Panc1 (cell line): ENCODE results near the gene C12orf56. TPM values are rescaled to one million over a fixed set of nuclear protein-coding genes. Genes with fewer than 3 reads are reported as not detected.
"Not testable (repeated sequence)": the region's sequence is repeated elsewhere in the genome, so short reads cannot be mapped to it uniquely, and the experiment has no call there.

Experiments
- ATAC-seq: fragments of 200-7000 bp; cut with Tn5 transposase; 2 replicates; pipeline ENCODE4 v1.9.1; 2020; ENCODE audit warnings: mild to moderate bottlenecking, moderate library complexity
- BruUV-seq: library from RNA; stranded (reverse); fragments of 400-500 nt; replicated peaks from 2 replicates; lab custom pipeline; 2021; lab: Mats Ljungman, UMichigan
- CTCF ChIA-PET: fragments of 300-600 bp; sonication (Branson Sonifier 250); formaldehyde crosslinking; loops from one replicate; lab custom pipeline; 2022; ENCODE audit warnings: antibody characterized with exemption; lab: Charles Lee
- POLR2A ChIA-PET: fragments of 300-600 bp; sonication (Branson Sonifier 250); formaldehyde crosslinking; loops from one replicate; lab custom pipeline; 2022; ENCODE audit warnings: antibody characterized with exemption; lab: Charles Lee
- DNase-seq: peaks from one replicate; pipeline ENCODE4 v3.0.0-alpha.2; 2010; ENCODE audit warnings: low read depth, low spot score
- H3K27ac ChIP-seq: 2 replicates; pipeline ENCODE4 v1.5.1; 2011; ENCODE audit warnings: mild to moderate bottlenecking, low read length, inconsistent platforms
- H3K27me3 ChIP-seq: fragments of 200-500 bp; sonication (Bioruptor generic); 2 replicates; pipeline ENCODE4 v1.6.0; 2014; ENCODE audit warnings: low read length, inconsistent platforms; ENCODE audit not compliant: control insufficient read depth, insufficient read depth
- H3K36me3 ChIP-seq: fragments of 200-500 bp; sonication (Bioruptor generic); 2 replicates; pipeline ENCODE4 v1.5.1; 2014; ENCODE audit warnings: inconsistent platforms, mild to moderate bottlenecking, low read length, moderate library complexity; ENCODE audit not compliant: control insufficient read depth, insufficient read depth
- H3K4me1 ChIP-seq: 2 replicates; pipeline ENCODE4 v1.5.1; 2011; ENCODE audit warnings: inconsistent platforms, mild to moderate bottlenecking, low read length, moderate library complexity; ENCODE audit not compliant: control insufficient read depth, insufficient read depth
- H3K4me3 ChIP-seq, 2 experiments: 2 replicates each; pipeline ENCODE4 v1.5.1; 2011 to 2012; ENCODE audit warnings: low read depth in 2 of 2, low read length in 2 of 2, mild to moderate bottlenecking in 2 of 2, inconsistent platforms in 1 of 2, moderate library complexity in 1 of 2
- H3K9me3 ChIP-seq: fragments of 200-500 bp; sonication (Bioruptor generic); 2 replicates; pipeline ENCODE4 v1.5.1; 2014; ENCODE audit warnings: low read depth, mild to moderate bottlenecking, inconsistent platforms, low read length, moderate library complexity; ENCODE audit not compliant: control insufficient read depth, insufficient read depth
- POLR2AphosphoS5 ChIP-seq: IDR thresholded peaks from 2 replicates; pipeline ENCODE4 v1.6.1; 2012; ENCODE audit warnings: mild to moderate bottlenecking, low read depth, low read length, moderate library complexity
- SIN3A ChIP-seq: IDR thresholded peaks from 2 replicates; pipeline ENCODE4 v1.6.1; 2012; ENCODE audit warnings: low read depth, mild to moderate bottlenecking, low read length, moderate library complexity, borderline replicate concordance; ENCODE audit not compliant: insufficient read depth
- TCF7L2 ChIP-seq: IDR thresholded peaks from 2 replicates; pipeline ENCODE4 v1.6.1; 2011; ENCODE audit warnings: mild to moderate bottlenecking, low read depth, low read length, inconsistent platforms
- in situ Hi-C: cut with HindIII; loops from 2 replicates; pipeline ENCODE4 v1.10.0; 2016; ENCODE audit warnings: low sequenced_read_pairs, low pct_unique_long_range_greater_than_20kb
- intact Hi-C: fragments of 100-400 bp; cut with micrococcal nuclease; formaldehyde crosslinking; loops from one replicate; pipeline ENCODE4 v1.10.0; 2022; ENCODE audit not compliant: unreplicated experiment
- total RNA-seq: library from RNA; stranded (reverse); gene quantifications from one replicate; pipeline ENCODE4 v1.2.1, GENCODE V29; 2021; ENCODE audit not compliant: unreplicated experiment
- TF ChIP-seq, protein P1 (sequence below): fragments of 450-650 bp; IDR thresholded peaks from 2 replicates; pipeline ENCODE4 v1.5.1; 2017; ENCODE audit warnings: mild to moderate bottlenecking
- TF ChIP-seq, protein P2 (sequence below), 2 experiments: IDR thresholded peaks; 2 replicates each; pipeline ENCODE4 v1.6.1; 2011 to 2012; ENCODE audit warnings: low read depth in 2 of 2, control low read depth in 1 of 2, low read length in 1 of 2, mild to moderate bottlenecking in 1 of 2, moderate library complexity in 1 of 2; ENCODE audit not compliant: insufficient read depth in 1 of 2

The C12orf56 gene
- total RNA-seq, 1 experiment from 2014 or later: 2.8 TPM

DNA sequence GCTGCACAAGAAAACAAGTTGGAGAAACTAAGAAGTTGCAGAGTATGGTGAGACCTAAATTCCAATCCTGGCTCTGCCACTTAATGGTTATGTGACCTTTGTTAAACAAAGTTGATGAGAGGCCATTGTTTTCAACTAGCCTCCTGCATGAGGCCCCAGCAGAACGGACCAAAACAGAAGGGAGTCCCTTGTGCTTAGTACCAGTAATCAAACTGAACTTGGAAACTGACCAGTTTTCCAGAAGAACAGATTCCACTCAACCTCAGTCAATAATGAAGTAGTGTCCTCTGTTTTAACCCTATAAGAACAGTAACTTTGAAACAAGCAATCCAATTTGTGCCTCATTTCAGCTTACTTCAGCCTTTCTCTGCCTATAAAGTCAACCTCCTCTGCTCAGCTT lies 69.9 kb downstream of the C12orf56 start:
- no TSS peak for BruUV-seq
- in situ Hi-C loops: no loop called here
- DNase-seq (no peak), ATAC-seq (no peak)
- no peaks in the 10 kb centered on the region for H3K4me1 ChIP-seq
- intact Hi-C loops: no loop called here
- no peaks in the 10 kb centered on the region for H3K9me3 ChIP-seq
- ChIA-PET CTCF (no interaction called here), POLR2A (no interaction called here)
- no peaks in the 10 kb centered on the region for H3K27me3 ChIP-seq
- H3K36me3 ChIP-seq: no peaks in the 10 kb centered on the region
- no peak overlapping the region for H3K4me3 ChIP-seq
- TF ChIP-seq, protein P1, sequence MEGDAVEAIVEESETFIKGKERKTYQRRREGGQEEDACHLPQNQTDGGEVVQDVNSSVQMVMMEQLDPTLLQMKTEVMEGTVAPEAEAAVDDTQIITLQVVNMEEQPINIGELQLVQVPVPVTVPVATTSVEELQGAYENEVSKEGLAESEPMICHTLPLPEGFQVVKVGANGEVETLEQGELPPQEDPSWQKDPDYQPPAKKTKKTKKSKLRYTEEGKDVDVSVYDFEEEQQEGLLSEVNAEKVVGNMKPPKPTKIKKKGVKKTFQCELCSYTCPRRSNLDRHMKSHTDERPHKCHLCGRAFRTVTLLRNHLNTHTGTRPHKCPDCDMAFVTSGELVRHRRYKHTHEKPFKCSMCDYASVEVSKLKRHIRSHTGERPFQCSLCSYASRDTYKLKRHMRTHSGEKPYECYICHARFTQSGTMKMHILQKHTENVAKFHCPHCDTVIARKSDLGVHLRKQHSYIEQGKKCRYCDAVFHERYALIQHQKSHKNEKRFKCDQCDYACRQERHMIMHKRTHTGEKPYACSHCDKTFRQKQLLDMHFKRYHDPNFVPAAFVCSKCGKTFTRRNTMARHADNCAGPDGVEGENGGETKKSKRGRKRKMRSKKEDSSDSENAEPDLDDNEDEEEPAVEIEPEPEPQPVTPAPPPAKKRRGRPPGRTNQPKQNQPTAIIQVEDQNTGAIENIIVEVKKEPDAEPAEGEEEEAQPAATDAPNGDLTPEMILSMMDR: no peak
- TF ChIP-seq, protein P2, sequence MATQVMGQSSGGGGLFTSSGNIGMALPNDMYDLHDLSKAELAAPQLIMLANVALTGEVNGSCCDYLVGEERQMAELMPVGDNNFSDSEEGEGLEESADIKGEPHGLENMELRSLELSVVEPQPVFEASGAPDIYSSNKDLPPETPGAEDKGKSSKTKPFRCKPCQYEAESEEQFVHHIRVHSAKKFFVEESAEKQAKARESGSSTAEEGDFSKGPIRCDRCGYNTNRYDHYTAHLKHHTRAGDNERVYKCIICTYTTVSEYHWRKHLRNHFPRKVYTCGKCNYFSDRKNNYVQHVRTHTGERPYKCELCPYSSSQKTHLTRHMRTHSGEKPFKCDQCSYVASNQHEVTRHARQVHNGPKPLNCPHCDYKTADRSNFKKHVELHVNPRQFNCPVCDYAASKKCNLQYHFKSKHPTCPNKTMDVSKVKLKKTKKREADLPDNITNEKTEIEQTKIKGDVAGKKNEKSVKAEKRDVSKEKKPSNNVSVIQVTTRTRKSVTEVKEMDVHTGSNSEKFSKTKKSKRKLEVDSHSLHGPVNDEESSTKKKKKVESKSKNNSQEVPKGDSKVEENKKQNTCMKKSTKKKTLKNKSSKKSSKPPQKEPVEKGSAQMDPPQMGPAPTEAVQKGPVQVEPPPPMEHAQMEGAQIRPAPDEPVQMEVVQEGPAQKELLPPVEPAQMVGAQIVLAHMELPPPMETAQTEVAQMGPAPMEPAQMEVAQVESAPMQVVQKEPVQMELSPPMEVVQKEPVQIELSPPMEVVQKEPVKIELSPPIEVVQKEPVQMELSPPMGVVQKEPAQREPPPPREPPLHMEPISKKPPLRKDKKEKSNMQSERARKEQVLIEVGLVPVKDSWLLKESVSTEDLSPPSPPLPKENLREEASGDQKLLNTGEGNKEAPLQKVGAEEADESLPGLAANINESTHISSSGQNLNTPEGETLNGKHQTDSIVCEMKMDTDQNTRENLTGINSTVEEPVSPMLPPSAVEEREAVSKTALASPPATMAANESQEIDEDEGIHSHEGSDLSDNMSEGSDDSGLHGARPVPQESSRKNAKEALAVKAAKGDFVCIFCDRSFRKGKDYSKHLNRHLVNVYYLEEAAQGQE (IDR thresholded peaks at IDR 0.05; ENCODE audit: insufficient read depth in 1 of 2, low read depth in 2 of 2, low read length in 1 of 2): no peak
- TF ChIP-seq TCF7L2 (no peak), SIN3A (no peak), POLR2AphosphoS5 (no peak)
- no peak overlapping the region for H3K27ac ChIP-seq

DNA sequence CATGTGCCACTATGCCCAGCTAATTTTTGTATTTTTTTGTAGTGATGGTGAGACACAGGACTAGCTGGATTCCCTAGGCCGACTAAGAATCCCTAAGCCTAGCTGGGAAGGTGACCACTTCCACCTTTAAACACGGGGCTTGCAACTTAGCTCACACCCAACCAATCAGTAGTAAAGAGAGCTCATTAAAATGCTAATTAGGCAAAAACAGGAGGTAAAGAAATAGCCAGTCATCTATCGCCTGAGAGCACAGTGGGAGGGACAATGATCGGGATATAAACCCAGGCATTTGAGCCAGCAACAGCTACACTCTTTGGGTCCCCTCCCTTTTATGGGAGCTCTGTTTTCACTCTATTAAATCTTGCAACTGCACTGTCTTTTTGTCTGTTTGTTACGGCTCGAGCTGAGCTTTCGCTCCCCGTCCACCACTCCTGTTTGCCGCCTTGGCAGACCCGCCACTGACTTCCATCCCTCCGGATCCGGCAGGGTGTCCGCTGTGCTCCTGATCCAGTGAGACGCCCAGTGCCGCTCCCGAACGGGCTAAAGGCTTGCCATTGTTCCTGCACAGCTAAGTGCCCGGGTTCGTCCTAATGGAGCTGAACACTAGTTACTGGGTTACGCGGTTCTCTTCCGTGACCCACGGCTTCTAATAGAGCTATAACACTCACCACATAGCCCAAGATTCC lies 70.9 kb downstream of the C12orf56 start:
- ATAC-seq, DNase-seq, H3K27ac ChIP-seq, BruUV-seq, H3K4me1 ChIP-seq, H3K27me3 ChIP-seq, in situ Hi-C loops, intact Hi-C loops, H3K4me3 ChIP-seq, CTCF ChIA-PET, H3K9me3 ChIP-seq, H3K36me3 ChIP-seq, POLR2A ChIA-PET: not testable (repeated sequence)

DNA sequence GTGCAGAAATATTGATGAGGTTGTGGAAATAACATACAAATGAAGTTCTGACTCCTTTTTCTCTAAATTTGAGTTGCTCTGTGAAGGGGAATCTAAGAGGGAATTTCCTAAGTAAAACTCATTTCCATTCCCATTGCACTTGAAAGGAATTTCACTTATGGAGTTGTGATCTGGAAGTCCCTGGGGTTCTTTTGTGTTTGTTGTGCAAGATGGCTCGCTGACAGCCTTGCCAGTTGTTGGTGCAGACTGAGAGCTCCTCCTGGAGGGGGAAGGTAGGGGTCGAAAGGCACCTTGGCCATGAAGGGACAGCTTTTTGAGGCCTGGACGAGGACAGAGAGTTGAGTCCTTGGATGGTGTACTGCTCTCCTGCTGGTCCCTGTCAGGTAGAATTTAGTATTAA lies 72.0 kb downstream of the C12orf56 start:
- Histone ChIP-seq H3K27me3 (no peaks in the 10 kb centered on the region), H3K27ac (no peak overlapping the region), H3K9me3 (no peaks in the 10 kb centered on the region), H3K36me3 (no peaks in the 10 kb centered on the region), H3K4me3 (no peak overlapping the region), H3K4me1 (no peaks in the 10 kb centered on the region)
- CTCF ChIA-PET: no interaction called here
- no peak for TF ChIP-seq TCF7L2
- TF ChIP-seq, protein P2 (IDR thresholded peaks at IDR 0.05; ENCODE audit: insufficient read depth in 1 of 2, low read depth in 2 of 2, low read length in 1 of 2): no peak
- no peak for TF ChIP-seq POLR2AphosphoS5
- TF ChIP-seq SIN3A: no peak
- TF ChIP-seq, protein P1: no peak
- DNase-seq (no peak), ATAC-seq (no peak)
- BruUV-seq: no TSS peak
- in situ Hi-C loops (no loop called here), intact Hi-C loops (no loop called here)
- POLR2A ChIA-PET: no interaction called here
